SK-N-SH treated with all-trans-retinoic acid at 6 μM for 48 hours (cell line): ENCODE data around the gene TWSG1.

Source experiments
- ATAC-seq: fragments of 200-7000 bp; cut with Tn5 transposase; 3 replicates; pipeline ENCODE4 v1.9.1; 2020; ENCODE audit warnings: mild to moderate bottlenecking, moderate library complexity
- ARNTL ChIP-seq: fragments of 450-650 bp; formaldehyde crosslinking; IDR thresholded peaks from 2 replicates; pipeline ENCODE4 v1.5.0; 2020; ENCODE audit warnings: low read depth, mild to moderate bottlenecking, moderate library complexity, borderline replicate concordance
- BACH2 ChIP-seq: fragments of 250-450 bp; sonication (Bioruptor Pico); IDR thresholded peaks from 2 replicates; pipeline ENCODE4 v1.9.0; 2021; ENCODE audit warnings: mild to moderate bottlenecking, borderline replicate concordance
- CREB5 ChIP-seq: fragments of 250-450 bp; sonication (Bioruptor Pico); IDR thresholded peaks from 2 replicates; pipeline ENCODE4 v1.5.1; 2020; ENCODE audit warnings: low read depth, mild to moderate bottlenecking, moderate library complexity
- CSRNP3 ChIP-seq: fragments of 250-450 bp; sonication (Bioruptor Pico); IDR thresholded peaks from 2 replicates; pipeline ENCODE4 v1.5.1; 2021; ENCODE audit warnings: mild to moderate bottlenecking, moderate library complexity
- ESRRG ChIP-seq: fragments of 250-450 bp; sonication (Bioruptor Pico); IDR thresholded peaks from 2 replicates; pipeline ENCODE4 v1.6.1; 2021; ENCODE audit warnings: mild to moderate bottlenecking
- GLIS3 ChIP-seq: fragments of 250-450 bp; sonication (Bioruptor Pico); IDR thresholded peaks from 2 replicates; pipeline ENCODE4 v1.5.0; 2020; ENCODE audit warnings: mild to moderate bottlenecking, moderate library complexity
- ISL1 ChIP-seq: fragments of 250-450 bp; sonication (Bioruptor Pico); IDR thresholded peaks from 2 replicates; pipeline ENCODE4 v2.1.2; 2022; ENCODE audit warnings: mild to moderate bottlenecking, moderate library complexity
- OSR1 ChIP-seq: fragments of 250-450 bp; sonication (Bioruptor Pico); IDR thresholded peaks from 2 replicates; pipeline ENCODE4 v1.8.0; 2022; ENCODE audit warnings: moderate library complexity, mild to moderate bottlenecking, inconsistent platforms
- PATZ1 ChIP-seq: fragments of 250-450 bp; sonication (Bioruptor Pico); IDR thresholded peaks from 2 replicates; pipeline ENCODE4 v1.8.0; 2020; ENCODE audit warnings: mild to moderate bottlenecking, moderate library complexity, borderline replicate concordance
- POU6F1 ChIP-seq: fragments of 250-450 bp; sonication (Bioruptor Pico); IDR thresholded peaks from 2 replicates; pipeline ENCODE4 v1.8.0; 2021; ENCODE audit warnings: low read depth, mild to moderate bottlenecking, moderate library complexity, borderline replicate concordance
- PPARA ChIP-seq: fragments of 250-450 bp; sonication (Bioruptor Pico); IDR thresholded peaks from 2 replicates; pipeline ENCODE4 v1.5.0; 2020; ENCODE audit warnings: mild to moderate bottlenecking, borderline replicate concordance
- RARB ChIP-seq: fragments of 250-450 bp; sonication (Bioruptor Pico); IDR thresholded peaks from 2 replicates; pipeline ENCODE4 v1.8.0; 2021; ENCODE audit warnings: mild to moderate bottlenecking, moderate library complexity
- SNAI2 ChIP-seq: fragments of 250-450 bp; sonication (Bioruptor Pico); IDR thresholded peaks from 2 replicates; pipeline ENCODE4 v1.5.0; 2020; ENCODE audit warnings: mild to moderate bottlenecking, moderate library complexity
- TCF4 ChIP-seq: fragments of 250-450 bp; sonication (Bioruptor Pico); IDR thresholded peaks from 2 replicates; pipeline ENCODE4 v1.8.0; 2021; ENCODE audit warnings: mild to moderate bottlenecking, moderate library complexity, borderline replicate concordance
- TOX ChIP-seq: fragments of 250-450 bp; sonication (Bioruptor Pico); IDR thresholded peaks from 2 replicates; pipeline ENCODE4 v1.8.0; 2021; ENCODE audit warnings: mild to moderate bottlenecking, moderate library complexity, borderline replicate concordance
- TSHZ2 ChIP-seq: fragments of 250-450 bp; sonication (Bioruptor Pico); IDR thresholded peaks from 2 replicates; pipeline ENCODE4 v1.5.0; 2020; ENCODE audit warnings: mild to moderate bottlenecking, moderate library complexity
- ZC3H10 ChIP-seq: fragments of 250-450 bp; sonication (Bioruptor Pico); IDR thresholded peaks from 2 replicates; pipeline ENCODE4 v1.5.1; 2021; ENCODE audit warnings: mild to moderate bottlenecking, moderate library complexity
- ZFP30 ChIP-seq: fragments of 450-650 bp; formaldehyde crosslinking; IDR thresholded peaks from 2 replicates; pipeline ENCODE4 v1.5.0; 2022; ENCODE audit warnings: mild to moderate bottlenecking, moderate library complexity
- ZNF565 ChIP-seq: fragments of 450-650 bp; formaldehyde crosslinking; conservative IDR thresholded peaks from 2 replicates; pipeline ENCODE4 v1.5.0; 2020; ENCODE audit warnings: low read depth, mild to moderate bottlenecking, moderate library complexity
- ZNF70 ChIP-seq: fragments of 450-650 bp; formaldehyde crosslinking; IDR thresholded peaks from 2 replicates; pipeline ENCODE4 v1.5.0; 2020; ENCODE audit warnings: mild to moderate bottlenecking, moderate library complexity
- ZNF8 ChIP-seq: fragments of 450-650 bp; formaldehyde crosslinking; IDR thresholded peaks from 2 replicates; pipeline ENCODE4 v1.5.0; 2020; ENCODE audit warnings: mild to moderate bottlenecking, moderate library complexity

The TWSG1 gene

GRCh38 chr18:9419956-9420631 lies 85.5 kb downstream of the TWSG1 start:
- TF ChIP-seq TCF4 (CRISPR knock-in tag), result no peak
- TF ChIP-seq PPARA, result no peak
- no peak for TF ChIP-seq GLIS3 (CRISPR knock-in tag)
- no peak for TF ChIP-seq CSRNP3 (CRISPR knock-in tag)
- no peak for TF ChIP-seq TSHZ2 (CRISPR knock-in tag)
- no peak for TF ChIP-seq ZNF70 (CRISPR knock-in tag)
- TF ChIP-seq SNAI2 (CRISPR knock-in tag), result no peak
- TF ChIP-seq RARB (CRISPR knock-in tag), result no peak
- no peak for TF ChIP-seq OSR1
- no peak for TF ChIP-seq ESRRG (CRISPR knock-in tag)
- TF ChIP-seq ARNTL (CRISPR knock-in tag), result no peak
- TF ChIP-seq ZFP30 (CRISPR knock-in tag), result no peak
- no peak for TF ChIP-seq ZNF565 (CRISPR knock-in tag)
- no peak for TF ChIP-seq TOX (CRISPR knock-in tag)
- ATAC-seq, result no peak

GRCh38 chr18:9421096-9421900 lies 86.7 kb downstream of the TWSG1 start:
- TF ChIP-seq PPARA (no peak), PATZ1 (no peak), BACH2 (CRISPR knock-in tag) (no peak), TOX (CRISPR knock-in tag) (no peak), ESRRG (CRISPR knock-in tag) (no peak), POU6F1 (CRISPR knock-in tag) (no peak), ZNF8 (CRISPR knock-in tag) (no peak), CREB5 (CRISPR knock-in tag) (no peak), ZNF565 (CRISPR knock-in tag) (no peak), ISL1 (CRISPR knock-in tag) (no peak), ZC3H10 (no peak), RARB (CRISPR knock-in tag) (no peak), TSHZ2 (CRISPR knock-in tag) (no peak), SNAI2 (CRISPR knock-in tag) (no peak), ZNF70 (CRISPR knock-in tag) (no peak)
- TF ChIP-seq, all 23 proteins: peak for 0
- ATAC-seq, result no peak
